Body of pancreas (tissue), 4 donors: Measurements from ENCODE around the gene ARID1A. TPM values are rescaled to one million over a fixed set of nuclear protein-coding genes. Genes with fewer than 3 reads are reported as not detected.
A peak's percentile ranks its signal among the peaks of the same experiment; 100 is the strongest.

Source experiments
- ATAC-seq: fragments of 150-250 bp; one replicate; pipeline ENCODE4 v1.9.1; 2016
- DNase-seq, 4 donors: peaks; one replicate each; pipeline ENCODE4 v3.0.0-alpha.2; 2019
- H3K27ac ChIP-seq, 4 donors: fragments of 200-600 bp; sonication (generic); 1 replicate in 3 of 4; 2 replicates in 1 of 4; pipeline versions ENCODE4 v1.5.1 to v1.6.1; 2016 to 2019; ENCODE audit warnings: mild to moderate bottlenecking in 1 of 4, mixed read lengths in 1 of 4, moderate library complexity in 1 of 4
- H3K27me3 ChIP-seq, 2 donors: fragments of 200-600 bp; sonication (generic); one replicate each; pipeline ENCODE4 v1.6.0; 2016; ENCODE audit warnings: mild to moderate bottlenecking in 1 of 2
- H3K36me3 ChIP-seq, 2 donors: fragments of 200-600 bp; sonication (generic); replicated peaks in 1 of 2; 2 replicates each; pipeline ENCODE4 v1.5.1; 2016; ENCODE audit warnings: low read depth in 2 of 2; ENCODE audit not compliant: insufficient read depth in 1 of 2
- H3K4me1 ChIP-seq: fragments of 200-600 bp; sonication (generic); one replicate; pipeline ENCODE4 v1.6.0; 2016
- H3K4me3 ChIP-seq, 2 donors: fragments of 200-600 bp; sonication (generic); 1 replicate in 1 of 2; 2 replicates in 1 of 2; pipeline ENCODE4 v1.5.1; 2016 to 2019
- H3K9me3 ChIP-seq, 3 donors: fragments of 200-600 bp; sonication (generic); 1 replicate in 2 of 3; 2 replicates in 1 of 3; pipeline ENCODE4 v1.5.1; 2016
- POLR2A ChIP-seq, 3 donors: fragments of 450-650 bp; IDR thresholded peaks; one replicate each; pipeline ENCODE4 v1.6.1; 2016; ENCODE audit warnings: antibody characterized with exemption in 3 of 3, mild to moderate bottlenecking in 2 of 3
- WGBS, 2 donors: methylation state at CpG; one replicate each; pipeline ENCODE4 v1.1.5; 2017; 5-methylcytosine and 5-hydroxymethylcytosine counted together
- intact Hi-C: fragments of 100-400 bp; cut with DNase I; formaldehyde crosslinking; loops from one replicate; pipeline ENCODE4 v1.15.1; 2023
- total RNA-seq, 2 donors: library from RNA; depleted of rRNA; stranded (reverse); fragments of >200 nt; gene quantifications; one replicate each; pipeline ENCODE4 v1.1.0, GENCODE V29; 2016
- TF ChIP-seq, protein P1 (sequence below), 7 experiments: fragments of 450-650 bp in 4 of 7; fragments of 200-600 bp in 3 of 7; sonication (generic) in 3 of 7; IDR thresholded peaks; one replicate each; pipeline ENCODE4 v1.5.1; 2016 to 2019; ENCODE audit warnings: antibody characterized with exemption in 7 of 7

ARID1A gene
- total RNA-seq, 2 donors from 2014 or later = 23.7 to 25.9 TPM

GRCh38 chr1:26759531-26759930 lies 63.7 kb downstream of the ARID1A start:
- no peak for TF ChIP-seq POLR2A (IDR thresholded peaks at IDR 0.05)
- TF ChIP-seq, protein P1, sequence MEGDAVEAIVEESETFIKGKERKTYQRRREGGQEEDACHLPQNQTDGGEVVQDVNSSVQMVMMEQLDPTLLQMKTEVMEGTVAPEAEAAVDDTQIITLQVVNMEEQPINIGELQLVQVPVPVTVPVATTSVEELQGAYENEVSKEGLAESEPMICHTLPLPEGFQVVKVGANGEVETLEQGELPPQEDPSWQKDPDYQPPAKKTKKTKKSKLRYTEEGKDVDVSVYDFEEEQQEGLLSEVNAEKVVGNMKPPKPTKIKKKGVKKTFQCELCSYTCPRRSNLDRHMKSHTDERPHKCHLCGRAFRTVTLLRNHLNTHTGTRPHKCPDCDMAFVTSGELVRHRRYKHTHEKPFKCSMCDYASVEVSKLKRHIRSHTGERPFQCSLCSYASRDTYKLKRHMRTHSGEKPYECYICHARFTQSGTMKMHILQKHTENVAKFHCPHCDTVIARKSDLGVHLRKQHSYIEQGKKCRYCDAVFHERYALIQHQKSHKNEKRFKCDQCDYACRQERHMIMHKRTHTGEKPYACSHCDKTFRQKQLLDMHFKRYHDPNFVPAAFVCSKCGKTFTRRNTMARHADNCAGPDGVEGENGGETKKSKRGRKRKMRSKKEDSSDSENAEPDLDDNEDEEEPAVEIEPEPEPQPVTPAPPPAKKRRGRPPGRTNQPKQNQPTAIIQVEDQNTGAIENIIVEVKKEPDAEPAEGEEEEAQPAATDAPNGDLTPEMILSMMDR (IDR thresholded peaks at IDR 0.05) = no peak
- ATAC-seq = no peak
- peaks cover 27% of the 10 kb centered on the region for H3K4me1 ChIP-seq
- DNase-seq = no peak
- H3K4me3 ChIP-seq = no peak overlapping the region
- H3K27ac ChIP-seq = no peak overlapping the region
- H3K36me3 ChIP-seq = peaks cover 10 to 34% of the 10 kb centered on the region in 2 donors
- intact Hi-C loops = no loop called here
- no peaks in the 10 kb centered on the region for H3K27me3 ChIP-seq
- no peaks in the 10 kb centered on the region for H3K9me3 ChIP-seq

DNA sequence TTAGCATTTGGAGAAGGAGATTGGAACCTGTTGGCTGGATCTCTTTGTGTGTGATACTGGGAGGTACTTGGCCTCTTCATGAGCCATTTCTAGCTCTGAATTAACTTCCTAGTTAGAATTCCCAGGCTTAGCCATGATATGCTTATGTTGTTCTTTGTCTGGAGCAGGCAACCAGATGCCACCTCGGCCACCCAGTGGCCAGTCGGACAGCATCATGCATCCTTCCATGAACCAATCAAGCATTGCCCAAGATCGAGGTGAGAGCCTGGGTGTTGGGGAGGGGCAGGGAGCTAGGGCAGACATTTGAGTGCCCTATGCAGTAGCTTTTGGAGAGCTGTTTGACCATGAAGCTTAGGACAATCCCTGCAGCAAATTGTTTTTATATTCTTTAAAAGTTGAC lies 65.4 kb downstream of the ARID1A start:
- H3K4me1 ChIP-seq = peaks cover 20% of the 10 kb centered on the region
- H3K27me3 ChIP-seq = no peaks in the 10 kb centered on the region
- TF ChIP-seq, protein P1 (IDR thresholded peaks at IDR 0.05) = no peak
- no peak for TF ChIP-seq POLR2A (IDR thresholded peaks at IDR 0.05)
- no peak overlapping the region for H3K27ac ChIP-seq
- H3K36me3 ChIP-seq = peaks cover 10 to 43% of the 10 kb centered on the region in 2 donors
- H3K4me3 ChIP-seq = no peak overlapping the region
- H3K9me3 ChIP-seq = no peaks in the 10 kb centered on the region
- DNase-seq = no peak
- 52 to 58% methylated on average over 2 to 3 of the region's 3 CpGs for WGBS, 2 donors
- intact Hi-C loops = no loop called here
- no peak for ATAC-seq

DNA sequence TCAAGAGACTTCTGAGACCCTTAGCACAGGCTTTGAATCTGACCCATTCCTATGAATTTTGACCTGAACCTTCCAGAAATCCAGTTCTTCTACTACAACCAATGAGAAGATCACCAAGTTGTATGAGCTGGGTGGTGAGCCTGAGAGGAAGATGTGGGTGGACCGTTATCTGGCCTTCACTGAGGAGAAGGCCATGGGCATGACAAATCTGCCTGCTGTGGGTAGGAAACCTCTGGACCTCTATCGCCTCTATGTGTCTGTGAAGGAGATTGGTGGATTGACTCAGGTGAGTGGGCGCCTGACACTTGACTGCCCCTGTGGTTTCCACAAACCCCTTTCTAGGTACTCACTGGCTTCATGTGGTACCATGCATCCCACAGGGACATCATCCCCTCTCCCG lies 71.9 kb downstream of the ARID1A start:
- Histone ChIP-seq H3K9me3 (no peaks in the 10 kb centered on the region), H3K27ac (no peak overlapping the region), H3K4me1 (peaks cover 21% of the 10 kb centered on the region), H3K27me3 (no peaks in the 10 kb centered on the region), H3K4me3 (no peak overlapping the region), H3K36me3 (peaks cover 8 to 44% of the 10 kb centered on the region in 2 donors)
- intact Hi-C loops = loop anchor here (5.0 kb wide), 1 partner anchor 40 kb away; no protein-coding TSS in a partner anchor
- no peak for ATAC-seq
- WGBS, 2 donors = 81 to 90% methylated on average over 2 to 4 of the region's 4 CpGs
- TF ChIP-seq POLR2A (IDR thresholded peaks at IDR 0.05) = no peak
- TF ChIP-seq, protein P1 (IDR thresholded peaks at IDR 0.05) = no peak
- DNase-seq = no peak

- peaks cover 21% of the 10 kb centered on the region for H3K4me1 ChIP-seq
- H3K36me3 ChIP-seq = peaks cover 8 to 46% of the 10 kb centered on the region in 2 donors
- intact Hi-C loops = loop anchor here (5.0 kb wide), 1 partner anchor 41 kb away; no protein-coding TSS in a partner anchor
- ATAC-seq = no peak
- DNase-seq = peak in 3 of 4 donors; percentile 32 to 49 (median 47)
- H3K4me3 ChIP-seq = no peak overlapping the region
- H3K27ac ChIP-seq = peak overlapping the region in 1 of 4 donors; percentile 15
- H3K9me3 ChIP-seq = no peaks in the 10 kb centered on the region
- no peak for TF ChIP-seq POLR2A (IDR thresholded peaks at IDR 0.05)
- TF ChIP-seq, protein P1 (IDR thresholded peaks at IDR 0.05) = no peak
- no peaks in the 10 kb centered on the region for H3K27me3 ChIP-seq
- 6 to 11% methylated on average over 2 to 3 of the region's 3 CpGs for WGBS, 2 donors
Measured at GRCh38 chr1:26768755-26769154, 72.9 kb downstream of the ARID1A start.

DNA sequence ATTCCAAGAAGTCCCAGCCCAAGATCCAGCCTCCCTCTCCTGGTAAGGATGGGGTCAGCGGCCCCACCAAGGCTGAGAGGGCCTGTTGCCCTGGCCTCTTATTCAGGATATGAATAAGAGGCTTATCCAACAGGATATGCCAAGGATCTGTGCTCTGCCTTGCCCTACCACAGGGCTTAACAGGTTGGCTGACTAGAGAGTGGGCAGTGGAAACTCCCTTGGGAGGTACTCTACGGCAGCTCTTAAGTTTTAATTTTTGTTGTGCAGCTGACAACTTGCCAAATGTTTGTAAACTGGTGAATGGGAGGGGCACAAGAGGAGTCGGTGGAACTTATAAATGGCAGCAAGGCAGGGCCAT lies 75.4 kb downstream of the ARID1A start:
- Histone ChIP-seq H3K36me3 (peaks cover 21 to 55% of the 10 kb centered on the region in 2 donors), H3K4me3 (no peak overlapping the region), H3K9me3 (no peaks in the 10 kb centered on the region), H3K27me3 (no peaks in the 10 kb centered on the region), H3K4me1 (peaks cover 21% of the 10 kb centered on the region), H3K27ac (peak overlapping the region in 1 of 4 donors; percentile 32)
- ATAC-seq (no peak), DNase-seq (no peak)
- 46 to 69% methylated on average over 3 of the region's 3 CpGs for WGBS, 2 donors
- intact Hi-C loops = no loop called here
- no peak for TF ChIP-seq POLR2A (IDR thresholded peaks at IDR 0.05)
